ENCODE results near the gene MYL6. TPM values are rescaled to one million over a fixed set of nuclear protein-coding genes. Genes with fewer than 3 reads are reported as not detected.

MYL6 gene
- total and polyA plus RNA-seq, 9 of the 15 experiments (the other 6 are each of a cell fraction or from before 2014, with no cell fraction given), result 557 to 1,664 (median 958) TPM

DNA sequence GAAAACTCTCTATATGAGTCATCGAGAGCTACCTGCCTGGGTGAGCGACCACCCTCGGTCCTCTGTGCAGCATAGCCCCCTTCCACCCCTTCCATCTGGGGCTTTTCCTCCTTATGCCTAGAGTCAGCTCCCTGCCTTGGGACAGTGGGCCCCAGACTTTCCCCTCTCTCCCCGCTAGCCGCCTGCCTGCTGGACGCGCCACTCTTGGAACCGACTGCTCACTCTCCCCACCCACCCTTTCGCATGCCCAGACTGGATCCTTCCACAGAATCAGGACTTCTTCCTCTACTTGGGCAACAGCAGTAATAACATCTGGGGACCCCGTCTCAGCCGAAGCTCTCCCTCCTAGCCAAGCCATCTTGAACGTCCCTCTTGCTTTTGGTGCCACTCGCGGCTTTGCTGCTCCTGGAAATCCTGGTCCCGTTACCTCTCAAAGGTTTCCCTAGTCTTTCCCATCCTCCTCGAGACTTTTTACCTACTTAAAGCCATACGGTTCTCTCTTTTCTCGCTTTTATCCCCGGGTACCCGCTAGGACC is 29.4 kb upstream of the MYL6 start (continued):
- TF ChIP-seq ZNF77 (CRISPR knock-in tag; IDR thresholded peaks at IDR 0.05), result no peak
- TF ChIP-seq FOSL1 (tag; conservative IDR thresholded peaks at IDR 0.05), result no peak
- TF ChIP-seq NRF1 (conservative IDR thresholded peaks at IDR 0.05 in 1 of 2, IDR thresholded peaks at IDR 0.05 in 1 of 2), result no peak
- TF ChIP-seq ZNF174 (CRISPR knock-in tag; IDR thresholded peaks at IDR 0.05), result no peak
- TF ChIP-seq SAP30 (IDR thresholded peaks at IDR 0.05; ENCODE audit: borderline replicate concordance, insufficient read depth, low read depth, low read length, poor library complexity, severe bottlenecking), result peak; percentile 63
- TF ChIP-seq, protein P1, sequence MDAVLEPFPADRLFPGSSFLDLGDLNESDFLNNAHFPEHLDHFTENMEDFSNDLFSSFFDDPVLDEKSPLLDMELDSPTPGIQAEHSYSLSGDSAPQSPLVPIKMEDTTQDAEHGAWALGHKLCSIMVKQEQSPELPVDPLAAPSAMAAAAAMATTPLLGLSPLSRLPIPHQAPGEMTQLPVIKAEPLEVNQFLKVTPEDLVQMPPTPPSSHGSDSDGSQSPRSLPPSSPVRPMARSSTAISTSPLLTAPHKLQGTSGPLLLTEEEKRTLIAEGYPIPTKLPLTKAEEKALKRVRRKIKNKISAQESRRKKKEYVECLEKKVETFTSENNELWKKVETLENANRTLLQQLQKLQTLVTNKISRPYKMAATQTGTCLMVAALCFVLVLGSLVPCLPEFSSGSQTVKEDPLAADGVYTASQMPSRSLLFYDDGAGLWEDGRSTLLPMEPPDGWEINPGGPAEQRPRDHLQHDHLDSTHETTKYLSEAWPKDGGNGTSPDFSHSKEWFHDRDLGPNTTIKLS (IDR thresholded peaks at IDR 0.05; ENCODE audit: borderline replicate concordance, low read depth), result no peak
- TF ChIP-seq, protein P2, sequence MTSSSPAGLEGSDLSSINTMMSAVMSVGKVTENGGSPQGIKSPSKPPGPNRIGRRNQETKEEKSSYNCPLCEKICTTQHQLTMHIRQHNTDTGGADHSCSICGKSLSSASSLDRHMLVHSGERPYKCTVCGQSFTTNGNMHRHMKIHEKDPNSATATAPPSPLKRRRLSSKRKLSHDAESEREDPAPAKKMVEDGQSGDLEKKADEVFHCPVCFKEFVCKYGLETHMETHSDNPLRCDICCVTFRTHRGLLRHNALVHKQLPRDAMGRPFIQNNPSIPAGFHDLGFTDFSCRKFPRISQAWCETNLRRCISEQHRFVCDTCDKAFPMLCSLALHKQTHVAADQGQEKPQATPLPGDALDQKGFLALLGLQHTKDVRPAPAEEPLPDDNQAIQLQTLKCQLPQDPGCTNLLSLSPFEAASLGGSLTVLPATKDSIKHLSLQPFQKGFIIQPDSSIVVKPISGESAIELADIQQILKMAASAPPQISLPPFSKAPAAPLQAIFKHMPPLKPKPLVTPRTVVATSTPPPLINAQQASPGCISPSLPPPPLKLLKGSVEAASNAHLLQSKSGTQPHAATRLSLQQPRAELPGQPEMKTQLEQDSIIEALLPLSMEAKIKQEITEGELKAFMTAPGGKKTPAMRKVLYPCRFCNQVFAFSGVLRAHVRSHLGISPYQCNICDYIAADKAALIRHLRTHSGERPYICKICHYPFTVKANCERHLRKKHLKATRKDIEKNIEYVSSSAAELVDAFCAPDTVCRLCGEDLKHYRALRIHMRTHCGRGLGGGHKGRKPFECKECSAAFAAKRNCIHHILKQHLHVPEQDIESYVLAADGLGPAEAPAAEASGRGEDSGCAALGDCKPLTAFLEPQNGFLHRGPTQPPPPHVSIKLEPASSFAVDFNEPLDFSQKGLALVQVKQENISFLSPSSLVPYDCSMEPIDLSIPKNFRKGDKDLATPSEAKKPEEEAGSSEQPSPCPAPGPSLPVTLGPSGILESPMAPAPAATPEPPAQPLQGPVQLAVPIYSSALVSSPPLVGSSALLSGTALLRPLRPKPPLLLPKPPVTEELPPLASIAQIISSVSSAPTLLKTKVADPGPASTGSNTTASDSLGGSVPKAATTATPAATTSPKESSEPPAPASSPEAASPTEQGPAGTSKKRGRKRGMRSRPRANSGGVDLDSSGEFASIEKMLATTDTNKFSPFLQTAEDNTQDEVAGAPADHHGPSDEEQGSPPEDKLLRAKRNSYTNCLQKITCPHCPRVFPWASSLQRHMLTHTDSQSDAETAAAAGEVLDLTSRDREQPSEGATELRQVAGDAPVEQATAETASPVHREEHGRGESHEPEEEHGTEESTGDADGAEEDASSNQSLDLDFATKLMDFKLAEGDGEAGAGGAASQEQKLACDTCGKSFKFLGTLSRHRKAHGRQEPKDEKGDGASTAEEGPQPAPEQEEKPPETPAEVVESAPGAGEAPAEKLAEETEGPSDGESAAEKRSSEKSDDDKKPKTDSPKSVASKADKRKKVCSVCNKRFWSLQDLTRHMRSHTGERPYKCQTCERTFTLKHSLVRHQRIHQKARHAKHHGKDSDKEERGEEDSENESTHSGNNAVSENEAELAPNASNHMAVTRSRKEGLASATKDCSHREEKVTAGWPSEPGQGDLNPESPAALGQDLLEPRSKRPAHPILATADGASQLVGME (CRISPR knock-in tag; IDR thresholded peaks at IDR 0.05), result no peak
- TF ChIP-seq BHLHE40 (IDR thresholded peaks at IDR 0.05; ENCODE audit: low read length), result no peak
- TF ChIP-seq, protein P3, sequence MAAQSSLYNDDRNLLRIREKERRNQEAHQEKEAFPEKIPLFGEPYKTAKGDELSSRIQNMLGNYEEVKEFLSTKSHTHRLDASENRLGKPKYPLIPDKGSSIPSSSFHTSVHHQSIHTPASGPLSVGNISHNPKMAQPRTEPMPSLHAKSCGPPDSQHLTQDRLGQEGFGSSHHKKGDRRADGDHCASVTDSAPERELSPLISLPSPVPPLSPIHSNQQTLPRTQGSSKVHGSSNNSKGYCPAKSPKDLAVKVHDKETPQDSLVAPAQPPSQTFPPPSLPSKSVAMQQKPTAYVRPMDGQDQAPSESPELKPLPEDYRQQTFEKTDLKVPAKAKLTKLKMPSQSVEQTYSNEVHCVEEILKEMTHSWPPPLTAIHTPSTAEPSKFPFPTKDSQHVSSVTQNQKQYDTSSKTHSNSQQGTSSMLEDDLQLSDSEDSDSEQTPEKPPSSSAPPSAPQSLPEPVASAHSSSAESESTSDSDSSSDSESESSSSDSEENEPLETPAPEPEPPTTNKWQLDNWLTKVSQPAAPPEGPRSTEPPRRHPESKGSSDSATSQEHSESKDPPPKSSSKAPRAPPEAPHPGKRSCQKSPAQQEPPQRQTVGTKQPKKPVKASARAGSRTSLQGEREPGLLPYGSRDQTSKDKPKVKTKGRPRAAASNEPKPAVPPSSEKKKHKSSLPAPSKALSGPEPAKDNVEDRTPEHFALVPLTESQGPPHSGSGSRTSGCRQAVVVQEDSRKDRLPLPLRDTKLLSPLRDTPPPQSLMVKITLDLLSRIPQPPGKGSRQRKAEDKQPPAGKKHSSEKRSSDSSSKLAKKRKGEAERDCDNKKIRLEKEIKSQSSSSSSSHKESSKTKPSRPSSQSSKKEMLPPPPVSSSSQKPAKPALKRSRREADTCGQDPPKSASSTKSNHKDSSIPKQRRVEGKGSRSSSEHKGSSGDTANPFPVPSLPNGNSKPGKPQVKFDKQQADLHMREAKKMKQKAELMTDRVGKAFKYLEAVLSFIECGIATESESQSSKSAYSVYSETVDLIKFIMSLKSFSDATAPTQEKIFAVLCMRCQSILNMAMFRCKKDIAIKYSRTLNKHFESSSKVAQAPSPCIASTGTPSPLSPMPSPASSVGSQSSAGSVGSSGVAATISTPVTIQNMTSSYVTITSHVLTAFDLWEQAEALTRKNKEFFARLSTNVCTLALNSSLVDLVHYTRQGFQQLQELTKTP (IDR thresholded peaks at IDR 0.05; ENCODE audit: low read depth in 1 of 2, partially characterized antibody in 2 of 2), result peak in 1 of 2 experiments; percentile 63
- no peak for TF ChIP-seq ZNF212 (CRISPR knock-in tag; IDR thresholded peaks at IDR 0.05)
- no peak for TF ChIP-seq MECOM (CRISPR knock-in tag; IDR thresholded peaks at IDR 0.05)
- TF ChIP-seq, protein P4, sequence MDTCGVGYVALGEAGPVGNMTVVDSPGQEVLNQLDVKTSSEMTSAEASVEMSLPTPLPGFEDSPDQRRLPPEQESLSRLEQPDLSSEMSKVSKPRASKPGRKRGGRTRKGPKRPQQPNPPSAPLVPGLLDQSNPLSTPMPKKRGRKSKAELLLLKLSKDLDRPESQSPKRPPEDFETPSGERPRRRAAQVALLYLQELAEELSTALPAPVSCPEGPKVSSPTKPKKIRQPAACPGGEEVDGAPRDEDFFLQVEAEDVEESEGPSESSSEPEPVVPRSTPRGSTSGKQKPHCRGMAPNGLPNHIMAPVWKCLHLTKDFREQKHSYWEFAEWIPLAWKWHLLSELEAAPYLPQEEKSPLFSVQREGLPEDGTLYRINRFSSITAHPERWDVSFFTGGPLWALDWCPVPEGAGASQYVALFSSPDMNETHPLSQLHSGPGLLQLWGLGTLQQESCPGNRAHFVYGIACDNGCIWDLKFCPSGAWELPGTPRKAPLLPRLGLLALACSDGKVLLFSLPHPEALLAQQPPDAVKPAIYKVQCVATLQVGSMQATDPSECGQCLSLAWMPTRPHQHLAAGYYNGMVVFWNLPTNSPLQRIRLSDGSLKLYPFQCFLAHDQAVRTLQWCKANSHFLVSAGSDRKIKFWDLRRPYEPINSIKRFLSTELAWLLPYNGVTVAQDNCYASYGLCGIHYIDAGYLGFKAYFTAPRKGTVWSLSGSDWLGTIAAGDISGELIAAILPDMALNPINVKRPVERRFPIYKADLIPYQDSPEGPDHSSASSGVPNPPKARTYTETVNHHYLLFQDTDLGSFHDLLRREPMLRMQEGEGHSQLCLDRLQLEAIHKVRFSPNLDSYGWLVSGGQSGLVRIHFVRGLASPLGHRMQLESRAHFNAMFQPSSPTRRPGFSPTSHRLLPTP (IDR thresholded peaks at IDR 0.05; ENCODE audit: borderline replicate concordance, extremely low read depth, insufficient read length), result no peak
- TF ChIP-seq ZFP30 (CRISPR knock-in tag; IDR thresholded peaks at IDR 0.05; ENCODE audit: borderline replicate concordance), result no peak

Measured in K562 (cell line).